ENCODE data around the gene P3H1. TPM values are rescaled to one million over a fixed set of nuclear protein-coding genes. Genes with fewer than 3 reads are reported as not detected.

P3H1 gene
- total RNA-seq, 1 experiment from 2014 or later: 84.8 TPM

- Histone ChIP-seq H3K4me3 (ENCODE audit: low read depth in 2 of 2, low read length in 2 of 2) (no peak overlapping the region), H3K27ac (ENCODE audit: low read length) (no peak overlapping the region), H3K27me3 (ENCODE audit: control insufficient read depth, insufficient read depth, low read length) (no peaks in the 10 kb centered on the region), H3K36me3 (ENCODE audit: control insufficient read depth, insufficient read depth, low read length) (no peaks in the 10 kb centered on the region), H3K4me1 (ENCODE audit: control insufficient read depth, insufficient read depth, low read length) (no peaks in the 10 kb centered on the region), H3K9me3 (ENCODE audit: control insufficient read depth, insufficient read depth, low read depth, low read length) (no peaks in the 10 kb centered on the region)
- BruUV-seq (replicated peaks): no TSS peak
- CTCF ChIA-PET: interaction anchor here (0.7 kb wide), 1 partner anchor 9 kb away, joined by 6 read pairs; no protein-coding TSS in a partner anchor
- TF ChIP-seq CTCF (IDR thresholded peaks at IDR 0.05) (no peak), TCF7L2 (IDR thresholded peaks at IDR 0.05; ENCODE audit: low read depth, low read length) (no peak), REST (IDR thresholded peaks at IDR 0.05; ENCODE audit: insufficient read depth in 1 of 2, low read depth in 2 of 2, low read length in 1 of 2) (no peak), SIN3A (IDR thresholded peaks at IDR 0.05; ENCODE audit: borderline replicate concordance, insufficient read depth, low read depth, low read length) (no peak), POLR2AphosphoS5 (IDR thresholded peaks at IDR 0.05; ENCODE audit: low read depth, low read length) (no peak)
- in situ Hi-C loops (cut with HindIII; ENCODE audit: low pct_unique_long_range_greater_than_20kb, low sequenced_read_pairs): no loop called here
- intact Hi-C loops (cut with micrococcal nuclease; ENCODE audit: unreplicated experiment): no loop called here
- POLR2A ChIA-PET: no interaction called here
- ATAC-seq: no peak
- no peak for DNase-seq (ENCODE audit: low read depth, low spot score)
Measured at GRCh38 chr1:42806593-42806992, 39.8 kb upstream of the P3H1 start.

- ATAC-seq (no peak), DNase-seq (ENCODE audit: low read depth, low spot score) (no peak)
- Histone ChIP-seq H3K27ac (ENCODE audit: low read length) (no peak overlapping the region), H3K27me3 (ENCODE audit: control insufficient read depth, insufficient read depth, low read length) (no peaks in the 10 kb centered on the region), H3K4me1 (ENCODE audit: control insufficient read depth, insufficient read depth, low read length) (no peaks in the 10 kb centered on the region), H3K4me3 (ENCODE audit: low read depth in 2 of 2, low read length in 2 of 2) (no peak overlapping the region), H3K36me3 (ENCODE audit: control insufficient read depth, insufficient read depth, low read length) (no peaks in the 10 kb centered on the region), H3K9me3 (ENCODE audit: control insufficient read depth, insufficient read depth, low read depth, low read length) (no peaks in the 10 kb centered on the region)
- in situ Hi-C loops (cut with HindIII; ENCODE audit: low pct_unique_long_range_greater_than_20kb, low sequenced_read_pairs) (no loop called here), intact Hi-C loops (cut with micrococcal nuclease; ENCODE audit: unreplicated experiment) (no loop called here)
- ChIA-PET POLR2A (no interaction called here), CTCF (no interaction called here)
- BruUV-seq (replicated peaks): no TSS peak
- TF ChIP-seq REST (IDR thresholded peaks at IDR 0.05; ENCODE audit: insufficient read depth in 1 of 2, low read depth in 2 of 2, low read length in 1 of 2) (no peak), CTCF (IDR thresholded peaks at IDR 0.05) (no peak), POLR2AphosphoS5 (IDR thresholded peaks at IDR 0.05; ENCODE audit: low read depth, low read length) (no peak), SIN3A (IDR thresholded peaks at IDR 0.05; ENCODE audit: borderline replicate concordance, insufficient read depth, low read depth, low read length) (no peak), TCF7L2 (IDR thresholded peaks at IDR 0.05; ENCODE audit: low read depth, low read length) (no peak)
Measured at GRCh38 chr1:42806171-42806570, 39.3 kb upstream of the P3H1 start.
